ENCODE data around the gene ANKRD23. TPM values are rescaled to one million over a fixed set of nuclear protein-coding genes. Genes with fewer than 3 reads are reported as not detected.

Gene ANKRD23
- total and polyA plus RNA-seq, 2 of the 13 experiments (the other 11 are each of a cell fraction or from before 2014, with no cell fraction given) = 1.5 to 1.6 TPM

GRCh38 chr2:96891591-96892333, 47.9 kb upstream of the ANKRD23 start (continued):
- TF ChIP-seq, protein P1, sequence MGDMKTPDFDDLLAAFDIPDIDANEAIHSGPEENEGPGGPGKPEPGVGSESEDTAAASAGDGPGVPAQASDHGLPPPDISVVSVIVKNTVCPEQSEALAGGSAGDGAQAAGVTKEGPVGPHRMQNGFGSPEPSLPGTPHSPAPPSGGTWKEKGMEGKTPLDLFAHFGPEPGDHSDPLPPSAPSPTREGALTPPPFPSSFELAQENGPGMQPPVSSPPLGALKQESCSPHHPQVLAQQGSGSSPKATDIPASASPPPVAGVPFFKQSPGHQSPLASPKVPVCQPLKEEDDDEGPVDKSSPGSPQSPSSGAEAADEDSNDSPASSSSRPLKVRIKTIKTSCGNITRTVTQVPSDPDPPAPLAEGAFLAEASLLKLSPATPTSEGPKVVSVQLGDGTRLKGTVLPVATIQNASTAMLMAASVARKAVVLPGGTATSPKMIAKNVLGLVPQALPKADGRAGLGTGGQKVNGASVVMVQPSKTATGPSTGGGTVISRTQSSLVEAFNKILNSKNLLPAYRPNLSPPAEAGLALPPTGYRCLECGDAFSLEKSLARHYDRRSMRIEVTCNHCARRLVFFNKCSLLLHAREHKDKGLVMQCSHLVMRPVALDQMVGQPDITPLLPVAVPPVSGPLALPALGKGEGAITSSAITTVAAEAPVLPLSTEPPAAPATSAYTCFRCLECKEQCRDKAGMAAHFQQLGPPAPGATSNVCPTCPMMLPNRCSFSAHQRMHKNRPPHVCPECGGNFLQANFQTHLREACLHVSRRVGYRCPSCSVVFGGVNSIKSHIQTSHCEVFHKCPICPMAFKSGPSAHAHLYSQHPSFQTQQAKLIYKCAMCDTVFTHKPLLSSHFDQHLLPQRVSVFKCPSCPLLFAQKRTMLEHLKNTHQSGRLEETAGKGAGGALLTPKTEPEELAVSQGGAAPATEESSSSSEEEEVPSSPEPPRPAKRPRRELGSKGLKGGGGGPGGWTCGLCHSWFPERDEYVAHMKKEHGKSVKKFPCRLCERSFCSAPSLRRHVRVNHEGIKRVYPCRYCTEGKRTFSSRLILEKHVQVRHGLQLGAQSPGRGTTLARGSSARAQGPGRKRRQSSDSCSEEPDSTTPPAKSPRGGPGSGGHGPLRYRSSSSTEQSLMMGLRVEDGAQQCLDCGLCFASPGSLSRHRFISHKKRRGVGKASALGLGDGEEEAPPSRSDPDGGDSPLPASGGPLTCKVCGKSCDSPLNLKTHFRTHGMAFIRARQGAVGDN (CRISPR knock-in tag; IDR thresholded peaks at IDR 0.05) = no peak
- TF ChIP-seq ARID2 (CRISPR knock-in tag; IDR thresholded peaks at IDR 0.05; ENCODE audit: borderline replicate concordance) = no peak

- H2AFZ ChIP-seq (ENCODE audit: low read length) = no peak overlapping the region
- no peaks in the 10 kb centered on the region for H4K20me1 ChIP-seq (ENCODE audit: insufficient read depth, low read length)
- TF ChIP-seq IRX3 (CRISPR knock-in tag; IDR thresholded peaks at IDR 0.05; ENCODE audit: borderline replicate concordance, low read depth) (no peak), ZNF629 (CRISPR knock-in tag; conservative IDR thresholded peaks at IDR 0.05) (no peak), GRHL1 (CRISPR knock-in tag; conservative IDR thresholded peaks at IDR 0.05) (no peak), ZNF138 (CRISPR knock-in tag; IDR thresholded peaks at IDR 0.05; ENCODE audit: low read depth) (no peak), KLF6 (CRISPR knock-in tag; IDR thresholded peaks at IDR 0.05) (no peak), GPN1 (CRISPR knock-in tag; IDR thresholded peaks at IDR 0.05; ENCODE audit: borderline replicate concordance) (no peak), NFYC (CRISPR knock-in tag; IDR thresholded peaks at IDR 0.05) (no peak), HNF4A (CRISPR knock-in tag; IDR thresholded peaks at IDR 0.05) (no peak)
- no peaks in the 10 kb centered on the region for H3K4me1 ChIP-seq (ENCODE audit: insufficient read depth, low read length)
- BruUV-seq (replicated peaks) = no TSS peak
- in situ Hi-C loops (cut with HindIII; ENCODE audit: extremely low pct_ligation_motif_present, low pct_unique_long_range_greater_than_20kb) (no loop called here), intact Hi-C loops (cut with micrococcal nuclease; ENCODE audit: unreplicated experiment) (no loop called here)
- CTCF ChIA-PET (ENCODE audit: low intra/inter-chr PET ratio, low total read pairs) = no interaction called here
- peaks cover 12 to 56% of the 10 kb centered on the region in 2 experiments; a peak in 4 of 5 replicates for H3K27me3 ChIP-seq (ENCODE audit: control insufficient read depth in 1 of 2, insufficient read depth in 2 of 2, low read length in 2 of 2)
- no peaks in the 10 kb centered on the region for H3K36me3 ChIP-seq (replicated peaks in 1 of 2; ENCODE audit: control insufficient read depth in 1 of 2, insufficient read depth in 2 of 2, low read length in 2 of 2)
- POLR2A ChIA-PET = interaction anchor here (1.2 kb wide), 1 partner anchor 33 kb away, joined by 3 read pairs; the partner anchor contains the start of gene ANKRD39
- DNase-seq (ENCODE audit: low spot score) (no peak), ATAC-seq (no peak), FAIRE-seq (peak; percentile 30)
- H3K4me3 ChIP-seq (replicated peaks in 1 of 3; ENCODE audit: insufficient read depth in 1 of 3, low read depth in 2 of 3, low read length in 3 of 3) = no peak overlapping the region
- no peaks in the 10 kb centered on the region for H3K9me3 ChIP-seq (ENCODE audit: low read length)
- 18% methylated on average over 6 of the region's 6 CpGs for WGBS (ENCODE audit: low lambda C conversion rate)
- H3K4me2 ChIP-seq (ENCODE audit: low read depth, low read length) = no peak overlapping the region
- no peaks in the 10 kb centered on the region for H3K79me2 ChIP-seq (ENCODE audit: insufficient read depth, low read length)
- H3K9ac ChIP-seq (ENCODE audit: insufficient read depth, low read depth, low read length) = no peak overlapping the region
- H3K27ac ChIP-seq (ENCODE audit: extremely low read length, insufficient read depth, low read length) = no peak overlapping the region
These were observed 47.0 kb upstream of the ANKRD23 start for GRCh38 chr2:96890726-96891385.

Measured in HepG2 (cell line).